BJ (cell line): ENCODE measurements around the gene CNGA1. TPM values are rescaled to one million over a fixed set of nuclear protein-coding genes. Genes with fewer than 3 reads are reported as not detected.
A peak's percentile ranks its signal among the peaks of the same experiment; 100 is the strongest.

Source experiments
- CTCF ChIA-PET: fragments of 350-600 bp; formaldehyde crosslinking; extraction: SDS; loops from one replicate; lab custom pipeline; 2021; ENCODE audit warnings: antibody characterized with exemption, inconsistent platforms; lab: Yijun Ruan, JAX
- POLR2A ChIA-PET: fragments of 300-600 bp; sonication (Branson Sonifier 250); formaldehyde crosslinking; extraction: SDS; loops from one replicate; lab custom pipeline; 2021; ENCODE audit warnings: antibody characterized with exemption; lab: Charles Lee
- DNase-seq: peaks from one replicate; pipeline ENCODE4 v3.0.0-alpha.2; 2011; ENCODE audit warnings: low read depth
- H3K27me3 ChIP-seq: 2 replicates; pipeline ENCODE4 v1.6.0; 2011; ENCODE audit warnings: low read length; ENCODE audit not compliant: control insufficient read depth, insufficient read depth
- H3K36me3 ChIP-seq: 2 replicates; pipeline ENCODE4 v1.5.1; 2011; ENCODE audit warnings: low read length; ENCODE audit not compliant: control insufficient read depth, insufficient read depth
- H3K4me3 ChIP-seq: 2 replicates; pipeline ENCODE4 v1.5.1; 2011; ENCODE audit warnings: low read depth, mild to moderate bottlenecking, control low read depth, low read length
- CTCF ChIP-seq: IDR thresholded peaks from 2 replicates; pipeline ENCODE4 v1.5.1; 2011; ENCODE audit warnings: low read depth, mild to moderate bottlenecking, control low read depth, inconsistent platforms, low read length, moderate library complexity; ENCODE audit not compliant: insufficient read depth
- polyA minus RNA-seq: library from RNA; depleted of rRNA, polyadenylated mRNA; stranded (reverse); fragments of >200 nt; gene quantifications from 2 replicates; pipeline ENCODE4 v1.2.3, GENCODE V29; 2011; rRNA and poly(A)+ RNA removed
- polyA plus RNA-seq: library from polyadenylated mRNA; depleted of rRNA; stranded (reverse); fragments of >200 nt; gene quantifications from 2 replicates; pipeline ENCODE4 v1.2.3, GENCODE V29; 2011; rRNA removed

The CNGA1 gene
- polyA plus RNA-seq (0.04 TPM in 1 of 2 replicates, not detected in the other), polyA minus RNA-seq (not detected in 2 replicates)

GRCh38 chr4:48016141-48017107 lies at the start of gene CNGA1, which contains the start of gene NIPAL1:
Gene CNGA1 (minus strand): TSS chr4:48016681. CDS start chr4:47952689, 63,992 bp downstream.
Gene NIPAL1 (plus strand): TSS chr4:48016772. CDS start chr4:48016840, 68 bp downstream.
- Histone ChIP-seq H3K4me3 (peak within 1 kb of the TSS; percentile 55), H3K27me3 (no peaks in the 10 kb centered on the region), H3K36me3 (no peaks in the 10 kb centered on the region)
- CTCF ChIA-PET: interaction anchor here (1.0 to 1.7 kb wide), 2 partner anchors 52 to 70 kb away, joined by 3 read pairs; no protein-coding TSS in a partner anchor
- POLR2A ChIA-PET: no interaction called here
- peak; percentile 72 for TF ChIP-seq CTCF
- DNase-seq: no peak

GRCh38 chr4:48065587-48066052 lies 49.1 kb upstream of the CNGA1 start:
- no peaks in the 10 kb centered on the region for H3K36me3 ChIP-seq
- TF ChIP-seq CTCF: no peak
- no peak for DNase-seq
- ChIA-PET POLR2A (no interaction called here), CTCF (interaction anchor here (1.1 to 1.2 kb wide), 2 partner anchors 14 to 32 kb away, joined by 3 to 4 read pairs; no protein-coding TSS in a partner anchor)
- 0 out of 2 replicates have a peak, but pooled peaks cover 2% of the 10 kb centered on the region for H3K27me3 ChIP-seq
- H3K4me3 ChIP-seq: no peak overlapping the region

DNA sequence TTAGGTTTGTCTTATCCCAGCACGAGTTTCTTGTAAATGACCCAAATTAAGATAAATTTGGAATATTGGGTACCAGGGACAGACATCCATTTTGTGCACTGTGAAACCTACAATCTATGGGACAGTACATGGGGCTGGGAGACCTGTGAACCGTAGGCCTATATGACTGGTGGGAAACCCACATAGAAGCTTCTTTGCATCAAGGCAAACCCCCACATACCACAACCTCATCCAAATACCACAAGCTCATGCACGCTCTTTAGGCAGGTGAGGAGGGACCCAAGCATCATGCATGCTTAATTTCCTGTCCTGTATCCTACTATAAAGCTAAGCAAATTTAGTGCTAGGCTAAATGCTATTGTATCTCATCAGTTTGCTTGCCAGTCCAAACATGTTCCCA lies 47.9 kb upstream of the CNGA1 start:
- ChIA-PET POLR2A (no interaction called here), CTCF (interaction anchor here (1.1 kb wide), 1 partner anchor 12 kb away, joined by 3 read pairs; no protein-coding TSS in a partner anchor)
- H3K27me3 ChIP-seq: 0 out of 2 replicates have a peak, but pooled peaks cover 2% of the 10 kb centered on the region
- no peak for DNase-seq
- TF ChIP-seq CTCF: no peak
- H3K4me3 ChIP-seq: no peak overlapping the region
- no peaks in the 10 kb centered on the region for H3K36me3 ChIP-seq

DNA sequence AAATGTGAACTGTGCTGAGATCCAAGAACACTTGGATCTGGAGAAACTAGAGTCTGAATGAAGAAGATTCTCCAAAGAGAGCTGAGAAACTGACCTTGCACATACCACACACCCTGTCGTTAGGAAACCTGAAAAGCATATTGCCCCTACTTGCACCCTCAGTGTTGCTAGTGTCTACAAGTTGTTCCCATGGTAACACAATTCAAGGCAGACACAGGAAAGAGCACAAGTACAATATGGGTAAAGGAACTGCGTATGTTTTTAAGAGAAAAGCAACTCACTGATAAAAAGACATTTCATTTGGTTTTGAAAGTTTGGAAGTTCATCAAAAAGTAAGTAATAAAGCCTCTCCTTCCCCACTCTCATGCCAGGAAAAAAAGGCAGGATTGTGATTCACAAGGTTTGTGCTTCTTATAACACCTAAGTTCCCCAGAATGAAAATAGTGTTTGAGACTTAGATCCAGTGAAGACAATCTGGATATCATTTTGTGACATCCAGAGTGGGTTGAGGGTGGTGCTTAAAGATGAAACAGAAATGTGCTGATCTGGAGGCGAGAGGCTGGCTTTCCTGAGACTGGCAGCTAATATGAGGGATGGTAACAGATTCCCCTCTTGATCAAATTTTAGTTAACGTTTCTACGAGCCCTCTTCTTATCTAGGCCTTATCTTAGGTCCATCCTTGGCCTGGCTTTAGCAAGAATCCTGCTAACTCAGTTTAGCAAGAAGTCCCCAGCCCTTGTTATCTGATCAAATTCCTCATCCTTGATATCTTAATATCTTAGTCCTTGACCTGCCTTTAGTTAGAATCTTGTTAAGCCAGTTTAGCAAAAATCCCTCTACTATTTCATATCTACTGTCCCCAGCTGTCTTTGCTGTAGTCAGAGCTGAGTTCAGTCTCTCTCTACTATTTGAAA lies 42.4 kb upstream of the CNGA1 start:
- Histone ChIP-seq H3K27me3 (no peaks in the 10 kb centered on the region; the same call in 1 of the 2 replicates), H3K4me3 (no peak overlapping the region), H3K36me3 (no peaks in the 10 kb centered on the region)
- ChIA-PET POLR2A (no interaction called here), CTCF (interaction anchor here (1.0 to 1.4 kb wide), 2 partner anchors 9 to 25 kb away, joined by 3 read pairs; no protein-coding TSS in a partner anchor)
- DNase-seq: no peak
- no peak for TF ChIP-seq CTCF
